Gastrocnemius medialis (tissue), 4 donors: ENCODE data around the gene CYP19A1.

Source experiments
- CTCF ChIP-seq, 5 experiments: fragments of 450-650 bp in 3 of 5; fragments of 200-600 bp in 2 of 5; sonication (generic) in 2 of 5; IDR thresholded peaks in 4 of 5; conservative IDR thresholded peaks in 1 of 5; 1 replicate in 4 of 5; 2 replicates in 1 of 5; pipeline ENCODE4 v1.5.1; 2016 to 2019; ENCODE audit warnings: antibody characterized with exemption in 5 of 5, mild to moderate bottlenecking in 3 of 5, moderate library complexity in 3 of 5
- POLR2A ChIP-seq, 2 donors: fragments of 450-650 bp; IDR thresholded peaks; one replicate each; pipeline ENCODE4 v1.6.1; 2017; ENCODE audit warnings: antibody characterized with exemption in 2 of 2, mild to moderate bottlenecking in 2 of 2, moderate library complexity in 2 of 2

- TF ChIP-seq CTCF (IDR thresholded peaks at IDR 0.05 in 4 of 5, conservative IDR thresholded peaks at IDR 0.05 in 1 of 5) (no peak), POLR2A (IDR thresholded peaks at IDR 0.05) (no peak)
Measured at GRCh38 chr15:51375966-51376640, 37.7 kb upstream of the CYP19A1 start.
